ENCODE data around the gene ITGA2B.
"Not testable (repeated sequence)": the region's sequence is repeated elsewhere in the genome, so short reads cannot be mapped to it uniquely, and the experiment has no call there.

Gene ITGA2B

GRCh38 chr17:44368391-44369243 lies 20.8 kb downstream of the ITGA2B start:
- not testable (repeated sequence) for DNase-seq

- DNase-seq, result no peak
These were observed 22.0 kb downstream of the ITGA2B start for GRCh38 chr17:44367231-44367979.

- not testable (repeated sequence) for DNase-seq
These were observed 24.4 kb downstream of the ITGA2B start for GRCh38 chr17:44365051-44365450.

- peak; percentile 75 for DNase-seq
These were observed 25.8 kb downstream of the ITGA2B start, which contains the start of gene FAM171A2 for GRCh38 chr17:44363613-44364159. TSS of gene FAM171A2 (minus strand) at chr17:44363853. CDS start at chr17:44363714, 139 bp downstream.

- no peak for DNase-seq
These were observed 26.4 kb downstream of the ITGA2B start for GRCh38 chr17:44362949-44363612.

- no peak for DNase-seq
These were observed 26.9 kb downstream of the ITGA2B start for GRCh38 chr17:44362459-44362948.

- DNase-seq, result no peak
These were observed 27.9 kb downstream of the ITGA2B start for GRCh38 chr17:44361292-44362260.

- DNase-seq, result no peak
These were observed 28.6 kb downstream of the ITGA2B start for GRCh38 chr17:44360826-44361225.

GRCh38 chr17:44360144-44360533 lies 29.3 kb downstream of the ITGA2B start:
- no peak for DNase-seq

- DNase-seq, result no peak
These were observed 29.8 kb downstream of the ITGA2B start for GRCh38 chr17:44359458-44360143.

- DNase-seq, result no peak
These were observed 30.4 kb downstream of the ITGA2B start for GRCh38 chr17:44359006-44359405.

GRCh38 chr17:44358066-44358465 lies 31.4 kb downstream of the ITGA2B start:
- no peak for DNase-seq

GRCh38 chr17:44356241-44356640 lies 33.2 kb downstream of the ITGA2B start:
- DNase-seq, result no peak

GRCh38 chr17:44355642-44356099 lies 33.8 kb downstream of the ITGA2B start:
- DNase-seq, result no peak

GRCh38 chr17:44354582-44355561 lies 34.6 kb downstream of the ITGA2B start:
- DNase-seq, result peak; percentile 61

GRCh38 chr17:44353672-44354331 lies 35.6 kb downstream of the ITGA2B start:
- no peak for DNase-seq

GRCh38 chr17:44352828-44353671 lies 36.4 kb downstream of the ITGA2B start:
- no peak for DNase-seq

Measured in activated CD4-positive, alpha-beta T cell treated with anti-CD3 and anti-CD28 coated beads, Interleukin-2, Interleukin-6, amounts not matched to agents 100 ng/mL and 50 ng/mL, durations not matched to agents 16 hours and 8 hours (primary cell).